ENCODE measurements around the gene NGEF. TPM values are rescaled to one million over a fixed set of nuclear protein-coding genes. Genes with fewer than 3 reads are reported as not detected.

NGEF gene
- total RNA-seq, 2 experiments from 2014 or later = not detected

DNA sequence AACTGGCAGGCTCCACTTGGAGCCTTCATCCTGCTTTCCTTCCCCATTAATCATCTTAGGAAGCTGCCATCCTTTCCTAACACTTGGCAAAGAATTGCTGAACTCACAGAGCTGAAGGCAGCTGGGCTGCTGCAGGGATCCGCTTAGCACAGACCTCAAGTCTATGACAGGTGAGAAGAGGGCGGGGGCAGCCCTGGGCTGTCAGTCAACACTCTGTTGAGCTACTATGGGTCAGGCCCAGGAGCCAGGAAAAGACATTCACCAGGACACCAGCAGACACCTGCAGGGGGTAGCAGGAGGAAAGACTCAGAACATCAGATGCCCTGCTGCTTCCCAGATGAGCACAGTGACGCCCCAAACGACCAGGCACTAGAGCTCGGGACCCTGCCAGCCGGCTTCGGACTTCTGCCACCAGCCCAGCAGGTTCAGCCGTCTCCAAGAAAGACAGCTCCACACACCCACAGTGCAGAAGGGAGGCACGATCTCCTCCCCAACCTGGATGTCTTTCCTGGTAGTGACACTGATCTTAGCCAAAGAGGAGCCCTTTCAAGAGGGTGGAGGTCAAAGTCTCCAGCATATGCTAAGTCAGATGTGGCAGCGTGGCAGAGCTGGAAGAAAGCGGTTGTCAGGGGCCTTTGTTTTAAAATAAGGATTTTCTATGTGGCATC is 87.8 kb downstream of the NGEF start:
- Mint-ChIP-seq H3K4me3 (no peak overlapping the region), H3K36me3 (ENCODE audit: low read depth) (no peaks in the 10 kb centered on the region), H3K4me1 (ENCODE audit: low read depth) (peaks cover 10% of the 10 kb centered on the region), H3K9me3 (no peaks in the 10 kb centered on the region), H3K27ac (no peak overlapping the region), H3K27me3 (peaks cover 79% of the 10 kb centered on the region)
- no peak for ATAC-seq (ENCODE audit: poor library complexity)
- ChIA-PET CTCF (no interaction called here), POLR2A (no interaction called here)
- intact Hi-C loops (cut with DNase I, micrococcal nuclease) = no loop called here
- H3K27me3 ChIP-seq (ENCODE audit: control insufficient read depth in 1 of 2, insufficient read depth in 2 of 2, low read length in 2 of 2) = peaks cover 39 to 63% of the 10 kb centered on the region in 2 experiments
- TF ChIP-seq, protein P1, sequence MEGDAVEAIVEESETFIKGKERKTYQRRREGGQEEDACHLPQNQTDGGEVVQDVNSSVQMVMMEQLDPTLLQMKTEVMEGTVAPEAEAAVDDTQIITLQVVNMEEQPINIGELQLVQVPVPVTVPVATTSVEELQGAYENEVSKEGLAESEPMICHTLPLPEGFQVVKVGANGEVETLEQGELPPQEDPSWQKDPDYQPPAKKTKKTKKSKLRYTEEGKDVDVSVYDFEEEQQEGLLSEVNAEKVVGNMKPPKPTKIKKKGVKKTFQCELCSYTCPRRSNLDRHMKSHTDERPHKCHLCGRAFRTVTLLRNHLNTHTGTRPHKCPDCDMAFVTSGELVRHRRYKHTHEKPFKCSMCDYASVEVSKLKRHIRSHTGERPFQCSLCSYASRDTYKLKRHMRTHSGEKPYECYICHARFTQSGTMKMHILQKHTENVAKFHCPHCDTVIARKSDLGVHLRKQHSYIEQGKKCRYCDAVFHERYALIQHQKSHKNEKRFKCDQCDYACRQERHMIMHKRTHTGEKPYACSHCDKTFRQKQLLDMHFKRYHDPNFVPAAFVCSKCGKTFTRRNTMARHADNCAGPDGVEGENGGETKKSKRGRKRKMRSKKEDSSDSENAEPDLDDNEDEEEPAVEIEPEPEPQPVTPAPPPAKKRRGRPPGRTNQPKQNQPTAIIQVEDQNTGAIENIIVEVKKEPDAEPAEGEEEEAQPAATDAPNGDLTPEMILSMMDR (IDR thresholded peaks at IDR 0.05) = no peak
- H3K4me1 ChIP-seq (ENCODE audit: insufficient read depth, low read length) = peaks cover 16% of the 10 kb centered on the region
- H3K36me3 ChIP-seq (ENCODE audit: insufficient read depth, low read length) = no peaks in the 10 kb centered on the region
- peaks cover 5 to 16% of the 10 kb centered on the region in 2 experiments for H3K9me3 ChIP-seq (ENCODE audit: control insufficient read depth in 1 of 2, insufficient read depth in 1 of 2, low read length in 2 of 2)
- H3K27ac ChIP-seq (ENCODE audit: low read depth in 1 of 2, low read length in 2 of 2) = no peak overlapping the region
- no peak overlapping the region for H3K4me3 ChIP-seq (ENCODE audit: low read length)
- no peak for DNase-seq

DNA sequence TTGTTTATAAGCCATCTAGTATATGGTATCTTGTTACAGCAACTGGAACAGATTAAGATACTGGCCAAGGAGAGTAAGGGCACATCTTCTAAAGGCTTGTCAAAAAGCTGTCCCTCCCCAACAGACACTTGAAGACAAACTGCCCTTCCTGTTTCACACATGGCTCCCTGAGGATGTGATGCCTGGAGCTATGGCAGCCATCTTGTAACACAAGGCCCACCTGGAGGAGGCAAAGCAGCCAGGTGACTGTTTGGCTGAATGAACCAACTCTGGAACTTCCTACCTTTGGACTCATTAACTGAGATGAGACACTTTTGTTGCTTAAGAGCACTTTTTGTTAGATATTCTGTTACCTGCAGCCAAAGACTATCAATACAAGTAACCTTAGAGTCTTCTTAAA is 88.6 kb downstream of the NGEF start:
- intact Hi-C loops (cut with DNase I, micrococcal nuclease) = no loop called here
- no peaks in the 10 kb centered on the region for H3K36me3 Mint-ChIP-seq (ENCODE audit: low read depth)

DNA sequence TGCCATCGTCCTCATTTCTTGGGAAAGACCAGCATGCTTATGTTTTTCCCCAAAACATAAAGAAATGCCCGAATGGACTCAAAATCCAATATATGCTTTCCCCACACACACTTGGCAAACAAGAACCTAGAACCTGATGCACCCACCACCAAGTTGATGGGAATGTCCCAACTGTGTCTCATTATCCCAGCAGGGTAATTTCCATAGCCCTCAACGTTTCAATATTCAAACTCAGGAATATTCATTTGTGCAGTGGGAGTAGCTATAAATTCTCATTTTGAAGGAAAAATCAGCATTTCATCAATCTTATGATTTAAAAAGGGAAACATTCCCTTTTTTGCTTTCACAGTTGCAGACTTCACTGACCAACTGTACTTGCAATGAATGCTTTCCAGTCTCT is 92.3 kb downstream of the NGEF start:
- POLR2A ChIA-PET = no interaction called here
- Histone ChIP-seq H3K27me3 (ENCODE audit: control insufficient read depth in 1 of 2, insufficient read depth in 2 of 2, low read length in 2 of 2) (peaks cover 19 to 41% of the 10 kb centered on the region in 2 experiments), H3K4me3 (ENCODE audit: low read length) (no peak overlapping the region), H3K27ac (ENCODE audit: low read depth in 1 of 2, low read length in 2 of 2) (no peak overlapping the region), H3K4me1 (ENCODE audit: insufficient read depth, low read length) (no peaks in the 10 kb centered on the region), H3K9me3 (ENCODE audit: control insufficient read depth in 1 of 2, insufficient read depth in 1 of 2, low read length in 2 of 2) (peaks cover 5 to 7% of the 10 kb centered on the region in 2 experiments), H3K36me3 (ENCODE audit: insufficient read depth, low read length) (no peaks in the 10 kb centered on the region)
- peaks cover 85% of the 10 kb centered on the region for H3K27me3 Mint-ChIP-seq
- intact Hi-C loops (cut with DNase I, micrococcal nuclease) = no loop called here
- H3K27ac Mint-ChIP-seq = no peak overlapping the region
- no peak overlapping the region for H3K4me3 Mint-ChIP-seq
- ATAC-seq (ENCODE audit: poor library complexity) = no peak
- TF ChIP-seq, protein P1 (IDR thresholded peaks at IDR 0.05) = no peak
- DNase-seq = no peak
- H3K4me1 Mint-ChIP-seq (ENCODE audit: low read depth) = no peaks in the 10 kb centered on the region
- CTCF ChIA-PET = no interaction called here
- no peaks in the 10 kb centered on the region for H3K36me3 Mint-ChIP-seq (ENCODE audit: low read depth)
- no peaks in the 10 kb centered on the region for H3K9me3 Mint-ChIP-seq

More for the DNA sequence above, 88.6 kb downstream of the NGEF start:
- POLR2A ChIA-PET = no interaction called here
- Mint-ChIP-seq H3K4me1 (ENCODE audit: low read depth) (peaks cover 10% of the 10 kb centered on the region), H3K4me3 (no peak overlapping the region), H3K27me3 (peaks cover 77% of the 10 kb centered on the region), H3K9me3 (no peaks in the 10 kb centered on the region), H3K27ac (no peak overlapping the region)
- CTCF ChIA-PET = no interaction called here
- no peak for DNase-seq
- H3K36me3 ChIP-seq (ENCODE audit: insufficient read depth, low read length) = no peaks in the 10 kb centered on the region
- no peak overlapping the region for H3K4me3 ChIP-seq (ENCODE audit: low read length)
- no peak overlapping the region for H3K27ac ChIP-seq (ENCODE audit: low read depth in 1 of 2, low read length in 2 of 2)
- TF ChIP-seq, protein P1 (IDR thresholded peaks at IDR 0.05) = no peak
- peaks cover 5 to 18% of the 10 kb centered on the region in 2 experiments for H3K9me3 ChIP-seq (ENCODE audit: control insufficient read depth in 1 of 2, insufficient read depth in 1 of 2, low read length in 2 of 2)
- ATAC-seq (ENCODE audit: poor library complexity) = no peak
- H3K27me3 ChIP-seq (ENCODE audit: control insufficient read depth in 1 of 2, insufficient read depth in 2 of 2, low read length in 2 of 2) = peaks cover 43 to 69% of the 10 kb centered on the region in 2 experiments
- peaks cover 16% of the 10 kb centered on the region for H3K4me1 ChIP-seq (ENCODE audit: insufficient read depth, low read length)

Measured in CD4-positive, alpha-beta T cell (primary cell).